Adipose tissue (tissue), 3 donors: ENCODE results near the gene IL20RB. TPM values are rescaled to one million over a fixed set of nuclear protein-coding genes. Genes with fewer than 3 reads are reported as not detected.
"Not testable (repeated sequence)": the region's sequence is repeated elsewhere in the genome, so short reads cannot be mapped to it uniquely, and the experiment has no call there.

Source experiments
- H3K27ac ChIP-seq: one replicate; pipeline ENCODE4 v1.5.1; 2013; ENCODE audit warnings: low read depth, low read length
- WGBS, 3 donors: extraction: QIAGEN DNeasy Blood & Tissue Kit; methylation state at CpG; one replicate each; pipeline ENCODE4 v1.1.7; 2013; 5-methylcytosine and 5-hydroxymethylcytosine counted together
- polyA plus RNA-seq, 3 donors: library from polyadenylated mRNA; stranded (reverse); fragments of 200-250 nt; gene quantifications; one replicate each; pipeline ENCODE4 v1.2.3, GENCODE V29; 2013
- donor health status: healthy with polysubstance abuse.
- donor health status: Bipolar disorder and iron deficiency.
- donor health status: healthy.

Gene IL20RB
- polyA plus RNA-seq, 3 donors, result 0.30 to 1.9 (median 1.2) TPM

GRCh38 chr3:136974670-136975069 is 16.9 kb downstream of the IL20RB start:
- H3K27ac ChIP-seq, result no peak overlapping the region
- 45 to 69% (median 67%) methylated on average over 2 of the region's 2 CpGs for WGBS, 3 donors

- no peak overlapping the region for H3K27ac ChIP-seq
Observed at GRCh38 chr3:136979204-136979603, 21.4 kb downstream of the IL20RB start.

GRCh38 chr3:136979684-136980083 is 21.9 kb downstream of the IL20RB start:
- H3K27ac ChIP-seq, result no peak overlapping the region
- WGBS, 3 donors, result 80 to 84% (median 82%) methylated on average over 3 of the region's 3 CpGs

GRCh38 chr3:136982033-136982432 is 24.2 kb downstream of the IL20RB start:
- H3K27ac ChIP-seq, result no peak overlapping the region
- 90 to 91% (median 91%) methylated on average over 5 of the region's 5 CpGs for WGBS, 3 donors

- no peak overlapping the region for H3K27ac ChIP-seq
- WGBS, 3 donors, result 93 to 97% (median 95%) methylated on average over 4 of the region's 4 CpGs
Observed at GRCh38 chr3:136982520-136983138, 24.8 kb downstream of the IL20RB start.

GRCh38 chr3:136984837-136985236 is 27.1 kb downstream of the IL20RB start:
- H3K27ac ChIP-seq, result no peak overlapping the region
- WGBS, 3 donors, result 62 to 63% (median 63%) methylated on average over 3 of the region's 3 CpGs

- 95 to 99% (median 95%) methylated on average over 14 to 39 of the region's 39 CpGs for WGBS, 3 donors
- not testable (repeated sequence) for H3K27ac ChIP-seq
Observed at GRCh38 chr3:136987398-136987980, 29.7 kb downstream of the IL20RB start.

- H3K27ac ChIP-seq, result no peak overlapping the region
- WGBS, 3 donors, result 91% methylated on average over 2 of the region's 2 CpGs
Observed at GRCh38 chr3:136988651-136989050, 30.9 kb downstream of the IL20RB start.

GRCh38 chr3:136989781-136990524 is 32.2 kb downstream of the IL20RB start:
- no peak overlapping the region for H3K27ac ChIP-seq
- WGBS, 3 donors, result 76 to 88% (median 87%) methylated on average over 4 of the region's 4 CpGs

- H3K27ac ChIP-seq, result no peak overlapping the region
- WGBS, 3 donors, result 84 to 98% (median 95%) methylated on average over 4 of the region's 4 CpGs
Observed at GRCh38 chr3:136990826-136991225, 33.0 kb downstream of the IL20RB start.

GRCh38 chr3:136992115-136992514 is 34.3 kb downstream of the IL20RB start:
- no peak overlapping the region for H3K27ac ChIP-seq
- WGBS, 3 donors, result 91 to 95% (median 93%) methylated on average over 2 of the region's 2 CpGs

- H3K27ac ChIP-seq, result no peak overlapping the region
- 21 to 24% (median 22%) methylated on average over 8 of the region's 8 CpGs for WGBS, 3 donors
Observed at GRCh38 chr3:136994772-136995516, 37.2 kb downstream of the IL20RB start.

GRCh38 chr3:136995652-136996051 is 37.9 kb downstream of the IL20RB start:
- WGBS, 3 donors, result 53 to 100% (median 63%) methylated on average over 1 of the region's 1 CpG
- no peak overlapping the region for H3K27ac ChIP-seq

- H3K27ac ChIP-seq, result no peak overlapping the region
Observed at GRCh38 chr3:137000039-137000438, 42.3 kb downstream of the IL20RB start.

- not testable (repeated sequence) for H3K27ac ChIP-seq
- 80 to 94% (median 92%) methylated on average over 9 of the region's 9 CpGs for WGBS, 3 donors
Observed at GRCh38 chr3:137007376-137007775, 49.6 kb downstream of the IL20RB start.

- no peak overlapping the region for H3K27ac ChIP-seq
- WGBS, 3 donors, result 61 to 71% (median 62%) methylated on average over 3 of the region's 3 CpGs
Observed at GRCh38 chr3:137008131-137008530, 50.3 kb downstream of the IL20RB start.

- 85 to 93% (median 87%) methylated on average over 4 of the region's 4 CpGs for WGBS, 3 donors
- H3K27ac ChIP-seq, result no peak overlapping the region
Observed at GRCh38 chr3:137008976-137009375, 51.2 kb downstream of the IL20RB start.

- WGBS, 3 donors, result 96 to 97% (median 97%) methylated on average over 6 of the region's 6 CpGs
- no peak overlapping the region for H3K27ac ChIP-seq
Observed at GRCh38 chr3:137010137-137010536, 52.4 kb downstream of the IL20RB start.

GRCh38 chr3:137011153-137011552 is 53.4 kb downstream of the IL20RB start:
- WGBS, 3 donors, result 89 to 92% (median 90%) methylated on average over 4 of the region's 4 CpGs

More at GRCh38 chr3:137011153-137011552, 53.4 kb downstream of the IL20RB start:
- H3K27ac ChIP-seq, result no peak overlapping the region
